Measurements from ENCODE around the gene KIAA2012.

The KIAA2012 gene

GRCh38 chr2:202124286-202124685, 51.2 kb downstream of the KIAA2012 start (continued):
- TF ChIP-seq ZNF362 (tag by site-specific recombination; IDR thresholded peaks at IDR 0.05) (no peak), ZNF549 (tag by site-specific recombination; IDR thresholded peaks at IDR 0.05) (no peak), ZFP37 (tag by site-specific recombination; IDR thresholded peaks at IDR 0.05) (no peak), ZNF148 (tag by site-specific recombination; IDR thresholded peaks at IDR 0.05; ENCODE audit: borderline replicate concordance) (no peak), ZNF76 (tag by site-specific recombination; IDR thresholded peaks at IDR 0.05; ENCODE audit: borderline replicate concordance, low read depth) (no peak), SCRT2 (tag by site-specific recombination; IDR thresholded peaks at IDR 0.05) (no peak), ZNF660 (tag by site-specific recombination; IDR thresholded peaks at IDR 0.05) (no peak), ZNF777 (tag by site-specific recombination; IDR thresholded peaks at IDR 0.05; ENCODE audit: borderline replicate concordance) (no peak), GFI1B (tag by site-specific recombination; IDR thresholded peaks at IDR 0.05) (no peak), ZNF266 (tag by site-specific recombination; IDR thresholded peaks at IDR 0.05; ENCODE audit: low read depth) (no peak)

GRCh38 chr2:202127687-202128331, 54.8 kb downstream of the KIAA2012 start:
- Histone ChIP-seq H3K36me3 (ENCODE audit: control insufficient read depth in 2 of 2, insufficient read depth in 1 of 2, low read length in 2 of 2) (no peaks in the 10 kb centered on the region), H3K4me3 (ENCODE audit: low read depth, low read length) (no peak overlapping the region), H3K9me3 (ENCODE audit: control insufficient read depth, insufficient read depth, low read depth, low read length) (no peaks in the 10 kb centered on the region), H3K4me1 (ENCODE audit: control insufficient read depth, insufficient read depth, low read length) (0 out of 2 replicates have a peak, but pooled peaks cover 2% of the 10 kb centered on the region), H3K27ac (ENCODE audit: extremely low read depth, low read depth, low read length) (no peak overlapping the region)
- CTCF ChIA-PET = no interaction called here
- POLR2A ChIA-PET = no interaction called here
- no peak for TF ChIP-seq ZNF560 (tag by site-specific recombination; IDR thresholded peaks at IDR 0.05; ENCODE audit: borderline replicate concordance)
- TF ChIP-seq ZFP41 (tag by site-specific recombination; IDR thresholded peaks at IDR 0.05; ENCODE audit: borderline replicate concordance) = no peak
- no peak for TF ChIP-seq ZBTB11 (tag by site-specific recombination; conservative IDR thresholded peaks at IDR 0.05; ENCODE audit: low read depth)
- TF ChIP-seq ZNF585B (tag by site-specific recombination; IDR thresholded peaks at IDR 0.05) = no peak
- peak; percentile 85 for TF ChIP-seq ZNF398 (tag by site-specific recombination; IDR thresholded peaks at IDR 0.05)
- TF ChIP-seq ZBTB26 (tag by site-specific recombination; optimal IDR thresholded peaks at IDR 0.05) = no peak
- TF ChIP-seq ZNF138 (tag by site-specific recombination; IDR thresholded peaks at IDR 0.05; ENCODE audit: borderline replicate concordance) = no peak
- TF ChIP-seq PRDM6 (tag by site-specific recombination; IDR thresholded peaks at IDR 0.05) = peak; percentile 24; the same call in 1 of the 2 replicates
- TF ChIP-seq ZNF324 (tag by site-specific recombination; IDR thresholded peaks at IDR 0.05) = no peak
- TF ChIP-seq ZNF791 (tag by site-specific recombination; IDR thresholded peaks at IDR 0.05) = no peak
- no peak for TF ChIP-seq ZNF707 (tag by site-specific recombination; IDR thresholded peaks at IDR 0.05)
- no peak for TF ChIP-seq ELK4 (IDR thresholded peaks at IDR 0.05; ENCODE audit: borderline replicate concordance, low read depth, low read length)
